CD4-positive, alpha-beta T cell treated with Interleukin-12 subunit alpha and Interleukin-12 subunit beta, for 1 hour (primary cell): ENCODE data around the gene ARHGAP26.

Source experiments
- DNase-seq: peaks from one replicate; pipeline ENCODE4 v3.0.0-alpha.2; 2020

The ARHGAP26 gene

DNA sequence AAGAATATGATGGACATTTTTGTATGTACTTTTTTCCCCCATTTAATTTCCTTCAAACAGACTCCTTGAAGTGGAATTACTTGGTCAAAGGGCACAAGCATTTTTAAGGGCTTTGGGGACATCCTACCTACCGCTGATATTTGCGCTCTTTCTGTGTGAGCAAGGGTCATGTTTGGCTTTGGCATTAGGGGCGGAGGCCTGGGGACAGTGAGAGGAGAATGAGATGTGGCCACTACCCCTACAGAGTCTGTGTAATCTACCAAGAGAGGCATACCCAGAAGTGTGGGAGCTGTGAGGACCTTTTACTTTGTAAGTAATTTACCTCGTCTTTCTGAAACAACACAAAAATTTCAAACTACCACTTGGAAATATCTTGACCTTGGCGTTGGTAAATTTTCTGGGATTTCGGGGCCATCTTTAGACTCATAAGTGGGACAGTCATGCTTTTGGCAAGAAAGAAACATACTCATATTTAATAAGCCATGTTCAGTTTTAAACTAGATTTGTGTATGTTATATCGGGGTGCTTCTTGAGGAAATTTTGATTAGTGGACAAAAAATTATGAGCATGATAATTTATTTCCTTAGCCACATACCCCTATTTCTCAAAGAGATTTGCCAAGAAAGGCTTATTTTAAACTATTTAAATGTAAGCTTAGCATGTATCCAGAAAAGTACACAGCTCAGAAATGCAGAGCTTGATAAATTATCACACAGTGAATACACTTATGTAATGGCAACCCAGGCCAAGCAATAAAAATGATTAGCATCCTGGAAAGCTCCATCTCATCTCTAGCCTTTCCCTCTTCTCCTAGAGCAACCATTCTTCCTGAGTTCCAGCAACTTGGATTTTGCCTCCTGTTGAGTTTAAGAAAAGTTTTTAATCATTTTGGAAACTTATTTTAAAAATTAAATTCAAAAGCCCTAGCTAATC is 63.6 kb downstream of the ARHGAP26 start:
- DNase-seq: no peak

DNA sequence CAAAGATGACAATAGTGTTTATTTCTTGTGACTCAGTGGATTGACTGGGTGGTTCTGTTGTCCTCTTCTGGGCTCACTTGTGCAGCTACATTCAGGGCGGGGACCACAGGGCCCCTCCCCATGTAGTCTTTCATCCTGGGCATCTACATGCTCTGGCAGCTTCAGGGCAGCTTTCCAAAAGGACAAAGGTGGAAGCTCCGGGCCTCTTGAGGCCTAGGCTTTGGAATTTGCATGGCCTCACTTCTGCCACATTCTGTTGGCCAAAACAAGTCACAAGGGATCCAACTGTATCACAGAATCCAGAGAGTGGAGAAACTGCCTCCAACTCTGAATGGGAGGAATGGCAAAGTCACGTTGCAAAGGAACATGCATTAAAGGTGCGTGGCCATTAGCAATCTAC is 64.3 kb downstream of the ARHGAP26 start:
- DNase-seq: no peak

DNA sequence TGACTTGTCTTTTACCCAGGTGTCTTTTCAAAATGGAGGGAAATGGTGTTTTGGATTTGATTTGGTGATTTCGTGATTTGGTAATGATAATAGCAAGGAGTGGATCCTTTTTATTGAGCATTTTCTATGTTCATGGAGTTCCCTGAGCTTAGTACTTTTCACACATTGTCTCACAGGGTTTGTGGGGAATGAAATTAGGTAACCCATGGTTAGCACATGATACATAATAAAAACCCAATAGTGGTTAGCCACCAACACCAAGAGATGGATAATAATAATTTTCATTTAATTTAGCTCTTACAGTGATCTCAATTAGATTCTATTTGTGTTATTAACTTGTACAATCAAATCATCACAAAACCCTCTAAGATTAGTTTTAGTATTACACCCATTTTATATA is 65.4 kb downstream of the ARHGAP26 start:
- DNase-seq: no peak

DNA sequence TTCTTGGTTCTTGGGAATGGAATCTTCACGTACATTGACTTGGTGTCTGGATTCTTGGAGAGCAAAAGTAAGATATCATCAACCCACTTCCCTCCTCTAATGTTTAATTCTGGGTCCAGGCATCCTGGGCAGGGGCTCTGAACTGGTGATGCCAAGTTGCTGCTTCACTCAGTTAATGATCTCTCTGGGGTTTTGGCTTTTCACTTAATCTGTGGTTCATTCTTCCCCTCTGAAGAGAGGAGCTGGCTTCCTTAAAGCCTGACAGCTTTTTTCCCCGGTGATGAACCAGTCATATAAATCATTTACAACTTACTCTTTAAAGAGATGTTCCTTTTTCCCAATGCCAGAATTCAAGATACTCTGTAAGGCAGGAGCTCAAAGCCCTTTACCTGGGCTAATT is 65.9 kb downstream of the ARHGAP26 start:
- DNase-seq: no peak

DNA sequence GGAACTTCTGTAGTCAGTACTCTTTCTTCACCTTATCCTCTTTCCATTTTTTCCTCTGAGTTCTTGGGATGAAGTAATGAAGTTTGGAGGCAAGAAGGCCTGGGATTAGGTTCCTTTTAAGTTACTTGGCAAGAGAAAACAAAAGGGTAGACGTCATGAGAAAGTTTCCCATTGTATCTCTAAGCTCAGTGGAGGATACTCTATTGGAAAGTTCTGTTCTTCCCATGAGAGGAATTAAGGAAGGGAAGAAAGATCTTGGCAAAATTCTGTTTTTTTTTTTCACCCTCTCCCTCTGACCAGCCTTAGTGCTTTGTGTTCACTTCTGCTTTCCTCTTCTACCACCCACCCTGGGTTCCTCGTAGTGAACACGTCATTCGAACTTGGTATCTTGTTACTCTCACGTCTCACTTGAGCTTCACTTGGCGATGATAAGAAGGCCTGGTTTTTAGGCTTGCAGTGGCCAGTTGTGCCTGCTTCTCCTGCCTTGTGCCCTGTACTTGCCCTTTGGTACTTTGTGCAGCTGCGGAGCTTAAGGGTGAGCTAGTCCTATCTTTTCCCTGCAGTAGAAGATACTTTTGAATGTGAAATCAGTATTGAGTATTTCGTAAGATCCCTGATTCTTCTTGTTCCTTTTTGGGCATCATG is 67.0 kb downstream of the ARHGAP26 start:
- no peak for DNase-seq

DNA sequence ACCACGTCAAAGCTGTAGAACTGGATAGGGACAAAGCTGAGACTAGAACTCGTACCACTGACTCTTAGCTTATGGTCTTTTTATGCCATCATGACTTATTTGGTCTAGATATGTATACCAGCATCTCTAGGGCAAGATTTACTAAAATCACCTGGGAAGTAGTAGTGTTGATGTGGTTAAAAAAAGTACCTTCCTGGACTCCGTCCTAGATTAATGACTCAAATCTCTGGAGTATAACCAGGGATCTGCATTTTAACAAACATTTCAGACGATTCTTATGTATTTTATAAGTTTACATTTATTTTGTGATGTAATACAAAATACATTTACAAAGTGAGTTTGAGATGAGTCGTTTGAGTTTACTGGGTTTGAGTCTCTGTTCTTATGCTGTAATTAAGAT is 68.7 kb downstream of the ARHGAP26 start:
- no peak for DNase-seq

DNA sequence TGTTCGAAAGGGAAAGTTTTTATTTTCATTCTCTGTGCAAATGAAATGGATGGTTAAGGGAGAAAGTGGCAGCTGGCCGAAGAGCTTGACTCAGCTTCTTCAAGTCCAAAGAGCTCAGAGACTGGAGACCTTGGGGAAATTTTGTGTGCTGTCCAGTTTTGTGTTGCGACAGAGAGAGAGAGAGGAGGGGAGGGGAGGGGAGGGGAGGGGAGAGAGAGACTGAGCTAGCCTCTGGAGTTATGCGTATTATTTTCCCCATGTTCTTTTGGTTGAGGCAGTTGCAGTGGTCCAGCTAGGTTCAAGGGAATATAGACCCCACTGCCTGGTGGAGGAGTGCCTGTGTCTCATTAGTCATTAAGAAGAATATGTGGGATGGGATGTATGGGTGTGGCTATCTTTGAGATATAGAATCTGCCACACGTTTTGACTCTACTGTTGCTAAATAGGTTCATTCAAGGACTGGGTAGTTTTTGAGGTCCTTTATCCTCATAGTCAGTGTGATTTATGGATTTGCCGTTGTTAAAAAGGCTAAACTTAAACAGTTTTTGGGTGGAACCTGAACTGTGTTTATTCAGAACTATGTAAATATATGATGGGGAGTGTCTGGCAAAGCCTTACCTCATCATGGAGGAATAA is 69.7 kb downstream of the ARHGAP26 start:
- DNase-seq: no peak

DNA sequence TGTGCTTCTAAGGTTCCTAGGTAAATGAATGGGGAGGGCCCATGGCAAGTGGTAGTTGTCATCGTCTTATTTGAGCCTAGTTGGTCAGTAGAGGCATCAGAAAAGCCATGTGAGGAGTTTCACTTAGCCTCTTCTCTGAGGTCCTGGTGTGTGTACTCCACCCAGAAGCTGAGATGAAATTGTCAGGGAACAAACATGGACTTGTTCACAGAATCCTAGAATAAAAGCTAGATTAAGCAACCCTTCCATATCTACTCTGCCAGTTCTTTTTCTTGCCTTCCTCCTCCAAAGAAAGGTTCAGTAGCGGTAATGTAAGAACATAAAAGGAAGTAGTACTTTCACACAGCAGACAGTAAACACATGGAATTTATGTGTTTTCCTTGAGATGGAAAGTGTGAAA is 70.4 kb downstream of the ARHGAP26 start:
- no peak for DNase-seq

DNA sequence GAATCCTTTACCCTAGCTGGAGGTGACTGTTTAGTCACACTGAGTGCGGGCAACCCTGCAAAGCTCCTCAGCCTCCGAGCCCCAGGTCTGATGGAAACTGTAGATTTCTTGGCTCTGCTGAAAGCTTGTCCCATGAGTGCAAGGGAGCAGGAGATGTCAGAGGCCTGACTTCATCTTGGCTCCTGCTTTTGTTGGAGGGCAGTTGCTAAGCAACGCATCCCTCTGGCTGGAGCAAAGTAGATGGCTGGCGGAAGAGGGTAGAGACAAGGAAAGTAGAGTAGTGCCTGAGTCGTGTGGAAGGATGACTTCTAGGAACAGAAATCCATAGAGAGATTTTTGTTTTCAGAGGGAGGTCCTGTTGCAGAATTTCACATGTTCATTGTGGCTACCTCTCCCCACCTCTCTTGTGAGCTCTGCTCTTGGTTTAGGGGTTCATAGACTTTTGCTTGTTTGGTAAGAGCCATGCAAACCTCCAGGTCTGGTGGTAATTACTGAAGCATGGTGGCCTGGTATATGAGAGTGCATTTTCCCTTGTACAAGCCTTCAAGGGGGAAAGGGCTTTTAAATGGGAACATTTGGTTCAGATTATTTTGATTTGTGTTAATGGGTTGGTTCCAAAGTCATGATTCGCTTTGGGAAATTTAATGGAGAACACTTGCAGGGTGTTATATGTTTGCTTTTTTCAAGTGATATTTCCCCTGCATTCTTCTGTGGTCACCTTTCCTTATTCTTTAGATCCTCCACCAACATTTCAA is 71.5 kb downstream of the ARHGAP26 start:
- no peak for DNase-seq

DNA sequence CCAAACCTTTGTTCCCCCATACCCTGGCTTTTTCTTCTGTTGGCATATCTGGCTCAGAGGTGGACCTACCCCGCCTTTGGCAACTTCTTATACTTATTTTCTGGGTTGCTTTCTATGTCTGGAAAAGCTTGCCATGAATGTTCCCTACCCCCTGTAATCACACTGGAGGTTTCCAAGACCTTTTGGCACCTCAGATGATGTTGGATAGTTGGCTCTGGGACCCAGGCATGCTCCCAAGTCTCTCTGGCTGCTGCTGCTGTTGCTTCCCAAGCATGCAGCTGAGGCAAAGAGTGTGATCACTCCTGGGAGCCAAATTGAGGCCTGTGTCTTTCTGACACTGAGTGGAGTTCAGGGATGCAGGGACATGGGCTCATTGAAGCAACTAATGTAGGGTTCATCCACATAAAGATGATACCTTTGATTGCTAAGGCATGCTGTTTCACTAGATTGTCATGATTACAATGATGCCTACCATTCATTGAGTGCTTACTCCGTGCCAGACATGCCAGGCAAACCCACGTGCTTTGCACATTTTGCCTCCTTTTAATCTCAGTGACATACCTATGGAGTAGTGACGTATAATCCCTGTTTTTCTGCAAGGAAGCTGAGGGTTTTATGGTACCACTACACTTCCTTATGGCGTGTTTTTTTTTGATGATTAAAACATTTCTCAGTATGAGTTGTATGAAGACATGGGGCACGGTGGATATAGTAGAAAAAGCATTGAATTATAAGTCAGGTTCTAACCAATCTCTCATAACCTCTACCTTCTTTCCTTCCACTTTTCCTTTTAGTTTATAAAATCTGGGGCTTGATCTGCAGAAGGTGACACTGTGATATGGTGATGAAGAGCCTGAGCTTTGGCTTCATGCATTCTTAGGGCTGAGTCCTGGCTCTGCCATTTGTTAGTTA is 73.1 kb downstream of the ARHGAP26 start:
- DNase-seq: no peak

DNA sequence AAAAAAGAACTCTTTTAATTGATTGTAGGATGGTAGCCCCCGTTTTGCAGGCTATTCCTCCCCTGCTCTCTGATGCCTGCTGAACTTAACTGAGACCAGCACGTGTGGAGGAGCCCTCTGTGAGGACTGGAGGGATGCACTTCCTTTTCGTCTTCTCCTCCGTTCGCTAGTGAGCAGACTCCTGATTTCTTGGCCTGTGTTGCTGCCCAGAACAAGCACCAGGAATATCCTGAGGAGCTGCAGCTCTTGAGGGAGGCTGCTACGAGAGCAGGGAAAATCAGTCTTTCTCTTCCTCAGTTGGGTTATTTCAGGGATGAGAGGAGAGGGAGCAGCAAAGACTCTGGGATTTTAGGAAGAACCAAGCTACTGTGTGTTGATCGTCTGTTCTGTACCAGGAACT is 74.7 kb downstream of the ARHGAP26 start:
- DNase-seq: no peak

DNA sequence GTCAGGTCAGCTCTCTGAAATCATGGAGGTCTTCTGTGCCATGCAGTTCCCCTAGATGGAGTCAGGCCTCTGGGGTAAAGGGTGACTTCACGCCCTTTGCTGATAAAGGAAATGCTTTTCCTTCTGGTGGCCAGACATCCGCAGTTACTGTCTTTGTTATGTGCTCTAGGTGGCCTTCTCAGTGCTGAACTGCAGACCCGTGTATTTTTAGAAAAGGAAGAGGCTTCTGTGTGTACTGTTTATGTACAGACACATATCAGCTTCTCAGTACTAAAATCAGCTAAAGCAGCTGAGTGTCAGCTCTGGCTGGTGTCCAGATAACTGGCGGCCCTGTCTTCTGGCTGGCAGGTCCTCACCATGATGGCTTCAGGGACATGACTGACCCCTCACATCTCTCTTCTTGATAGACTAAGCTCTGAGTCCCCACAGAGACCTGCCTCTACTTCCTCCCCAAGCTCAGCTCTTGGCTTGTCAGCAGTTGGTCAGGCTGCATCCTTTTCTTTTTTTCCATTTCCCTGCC is 75.3 kb downstream of the ARHGAP26 start:
- DNase-seq: peak; percentile 16

DNA sequence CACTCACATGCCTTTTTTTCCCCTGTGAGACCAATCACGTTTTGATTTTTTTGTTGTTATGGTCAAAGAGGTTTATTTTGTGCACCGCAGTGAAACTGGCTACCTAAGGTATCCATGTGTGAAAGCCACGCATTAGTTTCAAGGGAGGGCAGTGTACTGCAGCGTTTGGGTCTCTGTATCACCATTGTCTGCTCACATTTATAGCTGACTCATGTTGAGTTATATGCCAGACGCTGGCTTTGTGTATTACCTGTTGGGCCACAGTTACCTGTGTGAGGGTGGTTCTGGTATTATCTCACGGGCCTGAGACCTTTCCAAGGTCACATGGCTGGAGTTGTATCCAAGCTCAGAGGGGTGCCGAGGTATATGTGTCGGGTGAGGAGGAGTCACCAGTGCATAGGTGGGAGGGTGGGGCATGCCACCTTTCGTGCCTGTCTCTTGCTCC is 75.8 kb downstream of the ARHGAP26 start:
- no peak for DNase-seq

DNA sequence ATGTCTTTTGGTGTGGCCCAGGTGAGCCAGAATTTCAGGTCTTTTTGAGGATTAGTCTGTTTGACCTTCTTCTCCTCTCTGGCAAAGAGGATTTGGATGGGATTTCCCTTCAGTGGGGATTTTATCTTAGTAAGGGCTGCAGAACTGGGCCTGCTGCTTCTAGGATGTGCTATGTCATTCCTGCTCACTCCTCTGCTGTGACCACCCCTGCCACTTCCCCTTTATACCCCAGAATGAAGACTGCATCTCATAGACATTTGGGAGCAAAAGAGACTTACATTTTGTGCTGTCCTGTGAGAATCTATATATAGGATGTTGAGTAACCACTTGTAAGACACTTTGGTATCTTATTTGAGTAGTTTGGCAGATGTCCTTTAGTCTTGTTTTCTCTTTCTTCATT is 76.2 kb downstream of the ARHGAP26 start:
- DNase-seq: no peak

DNA sequence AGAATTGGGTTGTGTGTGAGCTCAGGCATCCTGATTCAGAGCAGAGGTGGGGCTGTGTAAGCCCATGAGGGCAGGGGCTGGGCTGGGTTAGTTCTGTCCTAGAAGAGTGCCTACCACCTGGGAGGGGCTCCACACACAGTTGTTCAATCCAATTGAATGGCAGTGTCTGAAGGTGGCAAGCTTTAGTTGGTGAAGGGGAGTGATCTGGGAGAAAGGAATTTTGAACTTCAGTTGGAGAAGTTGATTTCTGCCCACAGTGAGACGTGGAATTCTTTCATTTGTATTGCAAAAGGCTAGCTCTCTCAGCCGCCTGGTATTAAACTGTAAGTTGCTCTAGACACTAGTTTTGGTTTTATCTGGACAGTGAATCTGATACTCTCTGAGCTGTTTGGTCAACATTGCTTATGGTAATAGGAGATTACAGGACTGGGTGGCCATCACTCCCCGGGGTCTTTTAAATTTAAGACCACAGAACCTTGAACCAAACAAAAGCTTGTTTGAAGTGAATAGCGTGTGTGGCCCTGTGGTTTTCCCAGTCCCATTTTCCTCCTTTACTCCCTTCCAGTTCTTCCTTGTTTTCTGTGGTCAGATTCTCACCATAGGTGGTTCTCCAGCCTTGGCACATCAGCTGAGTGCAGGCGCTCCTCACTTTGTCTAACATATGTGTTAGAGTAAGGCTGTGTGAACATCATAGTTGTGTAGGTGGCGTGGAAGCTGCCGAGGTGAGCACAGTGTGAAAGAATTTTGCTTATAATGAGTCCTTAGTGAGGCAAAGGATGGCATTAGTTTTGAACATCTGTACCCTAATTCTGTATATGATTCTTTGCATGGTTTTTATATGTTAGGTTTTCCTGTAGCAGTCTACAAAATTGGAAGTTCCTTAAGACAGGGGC is 78.0 kb downstream of the ARHGAP26 start:
- DNase-seq: no peak

DNA sequence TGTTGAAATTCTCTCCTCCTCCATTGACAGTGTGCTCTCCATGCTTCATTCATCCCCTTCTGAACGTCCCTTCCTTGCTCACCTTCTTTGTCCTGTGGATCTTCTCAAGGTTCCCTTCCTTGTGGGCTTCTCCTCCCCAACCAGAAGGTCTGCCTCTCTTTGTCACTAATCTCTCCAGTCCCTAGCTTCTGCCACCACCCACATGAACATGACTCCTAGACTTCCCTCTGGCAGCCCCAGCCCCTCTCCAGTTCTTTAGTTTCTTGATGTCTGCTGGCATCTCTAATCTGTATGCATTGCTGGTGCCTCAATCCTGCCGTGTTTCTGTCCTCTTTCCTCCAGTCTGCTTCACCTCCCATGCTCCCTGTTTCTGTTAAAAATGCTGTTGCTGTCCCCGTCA is 79.3 kb downstream of the ARHGAP26 start:
- no peak for DNase-seq

DNA sequence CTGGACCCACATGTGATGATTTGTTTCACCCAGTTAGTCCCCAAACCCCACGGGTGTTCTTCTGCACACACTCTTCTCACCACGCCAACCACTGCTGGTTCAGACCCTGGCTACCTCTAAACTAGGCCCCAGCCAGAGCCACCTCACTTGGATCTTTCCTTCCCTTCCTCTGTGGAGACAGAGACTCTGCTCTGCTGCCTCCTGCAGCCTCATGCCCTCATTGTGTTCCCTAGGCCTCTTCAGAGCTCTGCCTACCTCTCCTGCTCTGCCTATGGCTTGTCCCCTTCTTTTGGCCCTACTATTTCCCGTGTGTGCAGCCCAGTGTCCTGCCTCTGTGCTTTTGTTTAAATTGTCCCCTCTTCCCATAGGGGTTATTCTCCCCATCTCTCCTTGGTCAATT is 79.7 kb downstream of the ARHGAP26 start:
- no peak for DNase-seq

DNA sequence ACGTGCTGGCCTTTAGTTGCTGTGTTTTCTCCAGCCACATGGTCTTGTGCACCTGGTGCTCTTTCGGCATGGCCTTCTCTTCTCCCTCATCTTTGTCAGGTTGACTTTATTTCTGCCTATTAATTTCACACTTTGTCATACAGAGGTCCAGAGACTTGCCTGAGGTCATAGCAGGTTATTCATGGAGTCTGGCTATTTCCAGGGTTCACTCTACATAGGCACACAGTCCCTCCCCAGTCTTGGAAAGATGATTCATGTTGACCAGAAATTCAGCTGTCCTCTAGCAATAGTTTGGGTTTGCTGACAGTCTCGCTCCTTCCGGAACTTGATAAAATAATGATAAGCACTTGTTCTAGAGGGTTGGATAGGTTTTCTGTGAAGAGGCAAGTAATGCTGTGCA is 81.6 kb downstream of the ARHGAP26 start:
- DNase-seq: no peak

DNA sequence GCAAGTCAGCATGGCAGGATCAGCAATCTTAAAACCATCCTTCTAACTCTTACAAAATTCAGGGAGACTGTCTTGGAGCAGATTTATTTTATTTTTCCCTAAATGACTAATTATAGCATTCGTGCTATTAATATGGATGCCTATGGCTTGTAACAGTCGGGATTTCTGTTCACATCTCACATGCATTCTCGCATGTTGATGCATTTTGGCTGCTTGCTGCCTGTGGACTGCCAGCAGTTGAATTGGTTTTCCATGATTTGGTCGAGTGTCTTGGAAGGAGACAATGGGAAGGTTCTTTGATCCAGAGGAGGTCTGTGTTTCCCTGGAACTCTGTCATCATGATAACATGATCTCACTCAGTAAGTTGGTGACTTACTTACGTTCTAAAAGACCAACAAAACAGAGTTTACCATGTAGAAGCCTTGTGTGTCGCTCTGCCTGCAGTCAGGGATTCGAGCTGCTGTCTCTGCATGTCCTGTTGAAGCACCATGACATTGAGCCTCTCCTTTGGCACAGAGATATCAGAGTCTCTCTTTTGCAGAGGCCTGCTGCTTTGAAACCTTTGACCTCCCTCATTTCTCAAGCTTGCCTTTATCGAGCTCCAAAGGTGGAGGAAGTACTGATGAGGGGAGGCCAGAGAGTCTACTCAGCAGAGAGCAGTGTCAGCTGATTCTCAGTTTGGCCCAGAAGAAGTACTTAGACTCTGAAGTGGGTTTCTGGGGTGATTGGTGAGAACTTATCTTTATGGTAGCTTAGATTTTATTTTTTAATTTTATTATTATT is 82.4 kb downstream of the ARHGAP26 start:
- DNase-seq: no peak

DNA sequence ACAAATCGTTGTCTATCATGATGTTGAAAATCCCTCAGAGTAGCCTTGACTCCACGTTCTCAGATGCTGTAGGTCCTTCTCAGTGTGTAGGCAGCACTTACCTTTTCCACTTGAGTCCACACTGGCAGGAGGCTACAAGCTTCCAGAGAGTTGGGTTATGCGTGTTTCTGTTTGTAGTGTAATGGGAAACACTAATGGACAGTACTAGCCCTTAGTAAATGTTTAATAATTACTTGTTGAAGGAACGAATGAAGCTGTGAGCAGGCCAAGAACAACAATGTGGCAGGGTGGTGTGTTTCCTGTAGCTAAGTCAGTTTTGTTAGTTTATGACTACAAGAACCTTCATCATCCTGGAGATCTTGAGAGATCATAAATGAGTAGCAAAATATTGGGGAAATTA is 83.5 kb downstream of the ARHGAP26 start:
- DNase-seq: no peak
